Heart right ventricle (tissue), 16 donors: ENCODE results near the gene PPP6R1. TPM values are rescaled to one million over a fixed set of nuclear protein-coding genes. Genes with fewer than 3 reads are reported as not detected.
A peak's percentile ranks its signal among the peaks of the same experiment; 100 is the strongest.

Experiments
- ATAC-seq, 8 donors: fragments of 200-7000 bp; cut with Tn5 transposase; one replicate each; pipeline ENCODE4 v1.9.1; 2020; ENCODE audit warnings: mild to moderate bottlenecking in 8 of 8, moderate library complexity in 8 of 8, moderate number of reproducible peaks in 1 of 8
- DNase-seq, 2 donors: peaks; one replicate each; pipeline ENCODE4 v3.0.0-alpha.2; 2020
- H3K27ac ChIP-seq, 10 donors: fragments of 200-600 bp; sonication (generic) in 2 of 10; one replicate each; pipeline versions ENCODE4 v1.5.0 to v1.8.0; 2020 to 2022; ENCODE audit warnings: mild to moderate bottlenecking in 3 of 10
- H3K27me3 ChIP-seq, 7 donors: fragments of 200-600 bp; one replicate each; pipeline ENCODE4 v1.8.0; 2021 to 2022; ENCODE audit warnings: mild to moderate bottlenecking in 2 of 7
- H3K36me3 ChIP-seq, 9 donors: fragments of 200-600 bp; sonication (generic) in 1 of 9; one replicate each; pipeline versions ENCODE4 v1.5.0 to v1.8.0; 2020 to 2022; ENCODE audit warnings: mild to moderate bottlenecking in 2 of 9
- H3K4me1 ChIP-seq, 9 donors: fragments of 200-600 bp; sonication (generic) in 1 of 9; one replicate each; pipeline versions ENCODE4 v1.5.0 to v1.8.0; 2020 to 2022; ENCODE audit warnings: mild to moderate bottlenecking in 4 of 9
- H3K4me3 ChIP-seq, 10 donors: fragments of 200-600 bp; sonication (generic) in 2 of 10; one replicate each; pipeline versions ENCODE4 v1.5.0 to v1.8.0; 2020 to 2022; ENCODE audit warnings: mild to moderate bottlenecking in 7 of 10, moderate library complexity in 2 of 10
- H3K9me3 ChIP-seq, 11 donors: fragments of 200-600 bp in 10 of 11; sonication (generic) in 2 of 11; one replicate each; pipeline versions ENCODE4 v1.5.0 to v1.8.0; 2013 to 2022; ENCODE audit warnings: mild to moderate bottlenecking in 2 of 11, control low read depth in 1 of 11, moderate library complexity in 1 of 11
- WGBS, 2 donors: extraction: QIAGEN DNeasy Blood & Tissue Kit; methylation state at CpG; one replicate each; pipeline ENCODE4 v1.1.7; 2013; ENCODE audit warnings: inconsistent platforms in 1 of 2; 5-methylcytosine and 5-hydroxymethylcytosine counted together
- intact Hi-C, 10 donors: fragments of 100-400 bp; cut with DNase I; formaldehyde crosslinking; loops; one replicate each; pipeline versions ENCODE4 v1.11.1 to v1.14.2; 2022
- polyA plus RNA-seq, 2 donors: library from polyadenylated mRNA; stranded (reverse); fragments of 200-250 nt; gene quantifications; one replicate each; pipeline ENCODE4 v1.2.3, GENCODE V29; 2013
- total RNA-seq, 10 donors: library from RNA; stranded (reverse); fragmentation: NEBNext Ultra II Directional in 3 of 10; extraction: Animal tissue kit (Norgen Biotek cat#: 25700) in 3 of 10; gene quantifications; one replicate each; pipeline versions ENCODE4 v1.2.1 to v1.2.4, GENCODE V29; 2021 to 2023
- TF ChIP-seq, protein P1 (sequence below), 9 donors: fragments of 200-600 bp; sonication (generic) in 2 of 9; IDR thresholded peaks; one replicate each; pipeline versions ENCODE4 v1.5.0 to v1.8.0; 2021 to 2022; ENCODE audit warnings: antibody characterized with exemption in 9 of 9, mild to moderate bottlenecking in 5 of 9, moderate library complexity in 1 of 9
- donor health status: Arrhythmogenic right ventricular cardiomyopathy.
- donor health status: ischemic (EF 13 %, LVEDD 7.1; RV severe dilation, severe dysfunction).
- donor health status: healthy with polysubstance abuse.
- donor health status: DM: no; HTN: yes; CAD: no.
- donor health status: DM: no; HTN: no; CAD: no.
- donor health status: ischemic (EF 25% LVEDD 6.9; RV normal size, moderate dysfunction).
- donor health status: ischemic (EF 25% LVEDD 5.7; RV mildly dilated, moderate dysfunction).
- donor health status: healthy.
- donor health status: DM: yes; HTN: yes; CAD: no.
- donor health status: Ischemic cardiomyopathy.
- donor health status: ischemic (EF 35%, LVEDD 5.7; RV mildly dilated, moderate dysfunction).
- donor health status: nonischemic (EF 11% LVEDD 7.7; RV severe dilation, severe dysfunction).
- donor health status: DM: yes; HTN: yes; CAD: no.
- donor health status: PGD.
- donor health status: ischemic (EF 29% LVEDD 5.4; RV normal size, mild dysfunction).
- donor health status: nonischemic (EF 23%, LVEDD 6.1; RV moderate dilation, normal function).

Gene PPP6R1
- total and polyA plus RNA-seq, 12 donors: 31.1 to 51.3 (median 38.7) TPM

- TF ChIP-seq, protein P1, sequence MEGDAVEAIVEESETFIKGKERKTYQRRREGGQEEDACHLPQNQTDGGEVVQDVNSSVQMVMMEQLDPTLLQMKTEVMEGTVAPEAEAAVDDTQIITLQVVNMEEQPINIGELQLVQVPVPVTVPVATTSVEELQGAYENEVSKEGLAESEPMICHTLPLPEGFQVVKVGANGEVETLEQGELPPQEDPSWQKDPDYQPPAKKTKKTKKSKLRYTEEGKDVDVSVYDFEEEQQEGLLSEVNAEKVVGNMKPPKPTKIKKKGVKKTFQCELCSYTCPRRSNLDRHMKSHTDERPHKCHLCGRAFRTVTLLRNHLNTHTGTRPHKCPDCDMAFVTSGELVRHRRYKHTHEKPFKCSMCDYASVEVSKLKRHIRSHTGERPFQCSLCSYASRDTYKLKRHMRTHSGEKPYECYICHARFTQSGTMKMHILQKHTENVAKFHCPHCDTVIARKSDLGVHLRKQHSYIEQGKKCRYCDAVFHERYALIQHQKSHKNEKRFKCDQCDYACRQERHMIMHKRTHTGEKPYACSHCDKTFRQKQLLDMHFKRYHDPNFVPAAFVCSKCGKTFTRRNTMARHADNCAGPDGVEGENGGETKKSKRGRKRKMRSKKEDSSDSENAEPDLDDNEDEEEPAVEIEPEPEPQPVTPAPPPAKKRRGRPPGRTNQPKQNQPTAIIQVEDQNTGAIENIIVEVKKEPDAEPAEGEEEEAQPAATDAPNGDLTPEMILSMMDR (IDR thresholded peaks at IDR 0.05): no peak
- ATAC-seq (peak; percentile 88 to 94 (median 92)), DNase-seq (peak; percentile 90)
- Histone ChIP-seq H3K4me3 (peak within 1 kb of the TSS; percentile 48 to 84 (median 78)), H3K27ac (peak within 1 kb of the TSS; percentile 34 to 91 (median 85)), H3K4me1 (peaks cover 6 to 31% (median 15%) of the 10 kb centered on the region in 9 donors), H3K9me3 (no peaks in the 10 kb centered on the region), H3K36me3 (peaks cover 0 to 33% (median 5%) of the 10 kb centered on the region in 9 donors), H3K27me3 (peaks cover 0 to 12% (median 0%) of the 10 kb centered on the region in 7 donors)
- intact Hi-C loops: loop anchor here in 1 of 10 donors (5.0 kb wide), 1 partner anchor 107 kb away; the partner anchor contains the start of gene RPL28
- 2 to 4% methylated on average over 50 to 52 of the region's 52 CpGs for WGBS, 2 donors
Measured at GRCh38 chr19:55279770-55280643, 21.2 kb upstream of the PPP6R1 start, which contains the start of gene HSPBP1. Gene HSPBP1 (minus strand): TSS chr19:55280110. CDS start chr19:55279608, 502 bp downstream.

GRCh38 chr19:55279340-55279739, 20.5 kb upstream of the PPP6R1 start:
- 8 to 15% methylated on average over 23 of the region's 23 CpGs for WGBS, 2 donors
- DNase-seq (no peak), ATAC-seq (no peak)
- Histone ChIP-seq H3K4me1 (peaks cover 6 to 31% (median 11%) of the 10 kb centered on the region in 9 donors), H3K4me3 (peak overlapping the region; percentile 48 to 84 (median 78)), H3K36me3 (peaks cover 0 to 40% (median 5%) of the 10 kb centered on the region in 9 donors), H3K9me3 (no peaks in the 10 kb centered on the region), H3K27ac (peak overlapping the region in 9 of 10 donors; percentile 75 to 91 (median 85)), H3K27me3 (peaks cover 0 to 11% (median 0%) of the 10 kb centered on the region in 7 donors)
- intact Hi-C loops: no loop called here
- TF ChIP-seq, protein P1 (IDR thresholded peaks at IDR 0.05): no peak

GRCh38 chr19:55278391-55279135, 19.7 kb upstream of the PPP6R1 start:
- peaks cover 6 to 31% (median 11%) of the 10 kb centered on the region in 9 donors for H3K4me1 ChIP-seq
- intact Hi-C loops: no loop called here
- H3K27me3 ChIP-seq: peaks cover 0 to 3% (median 0%) of the 10 kb centered on the region in 7 donors
- no peak overlapping the region for H3K27ac ChIP-seq
- H3K4me3 ChIP-seq: peak overlapping the region in 3 of 10 donors; percentile 60 to 79 (median 76)
- DNase-seq: no peak
- TF ChIP-seq, protein P1 (IDR thresholded peaks at IDR 0.05): no peak
- H3K9me3 ChIP-seq: no peaks in the 10 kb centered on the region
- ATAC-seq: no peak
- 75 to 86% methylated on average over 13 of the region's 13 CpGs for whole genome bisulfite sequencing, 2 donors
- H3K36me3 ChIP-seq: peaks cover 0 to 48% (median 5%) of the 10 kb centered on the region in 9 donors

DNA sequence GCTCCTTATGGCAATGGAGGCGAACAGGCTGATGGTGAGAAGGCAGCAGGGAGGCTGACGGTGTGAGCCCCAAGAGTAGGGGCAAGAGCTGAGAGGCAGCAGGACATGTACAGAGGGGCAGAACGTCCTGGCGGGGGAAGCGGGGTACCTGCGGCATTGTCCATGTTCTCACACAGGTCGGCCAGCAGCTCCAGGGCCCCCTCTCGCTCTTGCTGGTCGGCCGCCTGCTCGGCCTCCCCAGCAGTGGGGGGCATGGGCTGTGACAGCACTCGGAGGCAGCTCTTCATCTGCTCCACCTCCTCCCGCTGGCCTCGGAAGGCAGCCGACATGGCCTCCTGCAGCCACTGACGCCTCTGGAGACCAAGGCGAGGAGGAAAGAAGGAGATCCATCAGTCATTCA, 18.7 kb upstream of the PPP6R1 start:
- no peak for ATAC-seq
- TF ChIP-seq, protein P1 (IDR thresholded peaks at IDR 0.05): no peak
- Histone ChIP-seq H3K27ac (peak overlapping the region in 1 of 10 donors; percentile 8), H3K9me3 (no peaks in the 10 kb centered on the region), H3K36me3 (peaks cover 0 to 58% (median 5%) of the 10 kb centered on the region in 9 donors), H3K27me3 (no peaks in the 10 kb centered on the region), H3K4me3 (no peak overlapping the region), H3K4me1 (peaks cover 6 to 31% (median 11%) of the 10 kb centered on the region in 9 donors)
- intact Hi-C loops: no loop called here
- WGBS, 2 donors: 85 to 89% methylated on average over 17 of the region's 17 CpGs
- DNase-seq: no peak
